Nephron progenitor cell (in vitro differentiated cells): ENCODE results near the gene DHRS12.

ENCODE experiments used
- DNase-seq: peaks from one replicate; pipeline ENCODE4 v3.0.0; 2021
- H3K27ac Mint-ChIP-seq: 2 replicates; pipeline ENCODE4 v1.8.0; 2021; ENCODE audit warnings: mild to moderate bottlenecking, moderate library complexity, mixed read lengths
- H3K27me3 Mint-ChIP-seq: 2 replicates; pipeline ENCODE4 v1.8.0; 2021; ENCODE audit warnings: mild to moderate bottlenecking, low read depth, mixed read lengths; ENCODE audit not compliant: poor library complexity
- H3K36me3 Mint-ChIP-seq: 2 replicates; pipeline ENCODE4 v1.8.0; 2021; ENCODE audit warnings: low read depth, mixed read lengths
- H3K4me1 Mint-ChIP-seq: 2 replicates; pipeline ENCODE4 v1.8.0; 2021; ENCODE audit warnings: mixed read lengths
- H3K4me3 Mint-ChIP-seq: 2 replicates; pipeline ENCODE4 v1.8.0; 2021; ENCODE audit warnings: mild to moderate bottlenecking, moderate library complexity, mixed read lengths
- H3K9me3 Mint-ChIP-seq: 2 replicates; pipeline ENCODE4 v1.8.0; 2021; ENCODE audit warnings: mild to moderate bottlenecking, moderate library complexity, mixed read lengths
- TF ChIP-seq, protein P1 (sequence below): fragments of 200-600 bp; sonication (generic); IDR thresholded peaks from 2 replicates; pipeline ENCODE4 v1.5.0; 2021; ENCODE audit warnings: antibody characterized with exemption

DHRS12 gene

GRCh38 chr13:51781246-51782022, 22.5 kb downstream of the DHRS12 start:
- TF ChIP-seq, protein P1, sequence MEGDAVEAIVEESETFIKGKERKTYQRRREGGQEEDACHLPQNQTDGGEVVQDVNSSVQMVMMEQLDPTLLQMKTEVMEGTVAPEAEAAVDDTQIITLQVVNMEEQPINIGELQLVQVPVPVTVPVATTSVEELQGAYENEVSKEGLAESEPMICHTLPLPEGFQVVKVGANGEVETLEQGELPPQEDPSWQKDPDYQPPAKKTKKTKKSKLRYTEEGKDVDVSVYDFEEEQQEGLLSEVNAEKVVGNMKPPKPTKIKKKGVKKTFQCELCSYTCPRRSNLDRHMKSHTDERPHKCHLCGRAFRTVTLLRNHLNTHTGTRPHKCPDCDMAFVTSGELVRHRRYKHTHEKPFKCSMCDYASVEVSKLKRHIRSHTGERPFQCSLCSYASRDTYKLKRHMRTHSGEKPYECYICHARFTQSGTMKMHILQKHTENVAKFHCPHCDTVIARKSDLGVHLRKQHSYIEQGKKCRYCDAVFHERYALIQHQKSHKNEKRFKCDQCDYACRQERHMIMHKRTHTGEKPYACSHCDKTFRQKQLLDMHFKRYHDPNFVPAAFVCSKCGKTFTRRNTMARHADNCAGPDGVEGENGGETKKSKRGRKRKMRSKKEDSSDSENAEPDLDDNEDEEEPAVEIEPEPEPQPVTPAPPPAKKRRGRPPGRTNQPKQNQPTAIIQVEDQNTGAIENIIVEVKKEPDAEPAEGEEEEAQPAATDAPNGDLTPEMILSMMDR: peak; percentile 15
- H3K4me1 Mint-ChIP-seq: peaks cover 16% of the 10 kb centered on the region
- no peak overlapping the region for H3K27ac Mint-ChIP-seq
- H3K27me3 Mint-ChIP-seq: peaks cover 6% of the 10 kb centered on the region
- H3K36me3 Mint-ChIP-seq: no peaks in the 10 kb centered on the region
- DNase-seq: no peak
- H3K9me3 Mint-ChIP-seq: no peaks in the 10 kb centered on the region
- no peak overlapping the region for H3K4me3 Mint-ChIP-seq

- H3K4me1 Mint-ChIP-seq: peaks cover 12% of the 10 kb centered on the region
- TF ChIP-seq, protein P1: no peak
- H3K27ac Mint-ChIP-seq: peak overlapping the region; percentile 30
- peaks cover 6% of the 10 kb centered on the region for H3K27me3 Mint-ChIP-seq
- H3K4me3 Mint-ChIP-seq: no peak overlapping the region
- no peaks in the 10 kb centered on the region for H3K9me3 Mint-ChIP-seq
- no peaks in the 10 kb centered on the region for H3K36me3 Mint-ChIP-seq
- DNase-seq: no peak
These were observed 23.9 kb downstream of the DHRS12 start for GRCh38 chr13:51780099-51780498.

DNA sequence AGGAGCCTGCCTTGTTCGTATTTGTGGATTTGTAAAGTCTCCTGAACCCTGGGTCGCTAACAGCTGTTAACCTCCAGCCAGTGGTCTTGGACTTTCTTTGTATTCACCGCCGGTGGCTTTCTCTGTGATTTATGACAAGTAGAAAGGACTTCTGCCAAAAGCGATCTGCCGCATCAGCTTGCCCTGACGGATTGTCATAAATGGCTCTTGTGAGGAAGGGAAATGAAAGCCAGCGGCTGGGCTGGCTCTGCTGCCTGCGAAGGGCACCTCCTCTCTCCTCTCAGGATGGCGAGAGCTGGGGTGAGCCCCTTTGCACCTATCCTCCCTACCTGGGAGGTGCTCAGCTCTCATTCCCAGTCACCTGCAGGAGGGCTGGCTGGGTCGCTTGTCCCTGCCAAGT, 25.6 kb downstream of the DHRS12 start:
- H3K4me3 Mint-ChIP-seq: no peak overlapping the region
- peaks cover 3% of the 10 kb centered on the region for H3K27me3 Mint-ChIP-seq
- H3K36me3 Mint-ChIP-seq: no peaks in the 10 kb centered on the region
- H3K27ac Mint-ChIP-seq: no peak overlapping the region
- H3K9me3 Mint-ChIP-seq: no peaks in the 10 kb centered on the region
- TF ChIP-seq, protein P1: no peak
- DNase-seq: no peak
- H3K4me1 Mint-ChIP-seq: peaks cover 12% of the 10 kb centered on the region

- TF ChIP-seq, protein P1: no peak
- Mint-ChIP-seq H3K9me3 (no peaks in the 10 kb centered on the region), H3K27ac (no peak overlapping the region), H3K4me3 (no peak overlapping the region), H3K36me3 (no peaks in the 10 kb centered on the region), H3K27me3 (peaks cover 3% of the 10 kb centered on the region), H3K4me1 (peaks cover 12% of the 10 kb centered on the region)
- no peak for DNase-seq
These were observed 26.0 kb downstream of the DHRS12 start for GRCh38 chr13:51777921-51778320.

DNA sequence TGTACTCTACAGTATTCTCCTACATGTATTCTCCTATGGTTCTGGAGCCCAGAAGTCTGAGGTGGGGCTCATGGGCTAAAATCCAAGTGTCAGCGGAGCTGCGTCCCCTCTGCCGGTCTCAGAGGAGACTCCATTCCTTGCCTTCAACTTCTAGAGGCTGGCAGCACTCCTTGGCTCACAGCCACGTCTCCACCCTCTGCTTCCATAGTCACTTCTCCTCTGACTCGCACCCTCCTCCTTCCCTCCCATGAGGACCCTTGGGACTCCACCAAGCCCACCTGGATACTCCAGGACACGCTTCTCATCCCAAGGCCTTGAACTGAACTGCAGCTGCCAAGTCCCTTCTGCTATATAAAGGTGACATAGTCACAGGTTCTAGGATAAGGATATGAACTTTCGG, 27.8 kb downstream of the DHRS12 start:
- peaks cover 12% of the 10 kb centered on the region for H3K4me1 Mint-ChIP-seq
- TF ChIP-seq, protein P1: no peak
- H3K27me3 Mint-ChIP-seq: peaks cover 3% of the 10 kb centered on the region
- H3K4me3 Mint-ChIP-seq: no peak overlapping the region
- H3K27ac Mint-ChIP-seq: no peak overlapping the region
- no peak for DNase-seq
- no peaks in the 10 kb centered on the region for H3K36me3 Mint-ChIP-seq
- no peaks in the 10 kb centered on the region for H3K9me3 Mint-ChIP-seq

DNA sequence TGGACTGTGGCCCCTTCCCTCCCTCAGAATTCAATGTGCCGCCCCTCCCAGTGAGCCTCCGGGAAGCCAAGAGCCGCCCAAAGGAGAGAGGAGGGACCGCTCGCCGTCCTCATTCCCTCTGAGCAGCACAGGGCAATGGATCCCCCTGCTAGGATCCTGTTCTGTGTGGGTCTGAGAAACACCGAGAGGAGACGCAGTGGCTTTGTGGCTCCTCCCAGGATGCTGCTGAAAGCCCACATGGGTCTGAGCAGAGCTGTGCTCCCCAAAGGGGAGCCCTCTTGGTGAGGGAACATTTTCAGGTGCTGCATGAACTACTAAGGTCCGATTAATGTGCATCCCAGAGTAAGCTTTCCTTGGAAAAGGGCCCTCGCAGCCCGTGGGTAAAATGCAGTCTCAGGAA, 30.4 kb downstream of the DHRS12 start:
- Mint-ChIP-seq H3K4me3 (no peak overlapping the region), H3K4me1 (peaks cover 16% of the 10 kb centered on the region), H3K27me3 (peaks cover 3% of the 10 kb centered on the region), H3K27ac (no peak overlapping the region), H3K36me3 (no peaks in the 10 kb centered on the region), H3K9me3 (no peaks in the 10 kb centered on the region)
- TF ChIP-seq, protein P1: no peak
- no peak for DNase-seq
